ENCODE data around the gene RRP1B. TPM values are rescaled to one million over a fixed set of nuclear protein-coding genes. Genes with fewer than 3 reads are reported as not detected.
A peak's percentile ranks its signal among the peaks of the same experiment; 100 is the strongest.

Gene RRP1B
- polyA plus RNA-seq, 2 of the 4 experiments (the other 2 are of a cell fraction), result 32.5 TPM

- TF ChIP-seq, protein P1, sequence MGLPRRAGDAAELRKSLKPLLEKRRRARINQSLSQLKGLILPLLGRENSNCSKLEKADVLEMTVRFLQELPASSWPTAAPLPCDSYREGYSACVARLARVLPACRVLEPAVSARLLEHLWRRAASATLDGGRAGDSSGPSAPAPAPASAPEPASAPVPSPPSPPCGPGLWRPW (IDR thresholded peaks at IDR 0.05), result no peak
These were observed 2.9 kb downstream of the RRP1B start (continued) for GRCh38 chr21:43662286-43662685.

- FAIRE-seq (no peak), ATAC-seq (no peak), DNase-seq (ENCODE audit: low read depth in 1 of 2, low spot score in 1 of 2) (no peak)
- TF ChIP-seq HEYL (CRISPR knock-in tag; IDR thresholded peaks at IDR 0.05) (no peak), FOSB (CRISPR knock-in tag; IDR thresholded peaks at IDR 0.05) (no peak), NPAS2 (CRISPR knock-in tag; IDR thresholded peaks at IDR 0.05; ENCODE audit: borderline replicate concordance) (no peak)
- TF ChIP-seq, protein P2, sequence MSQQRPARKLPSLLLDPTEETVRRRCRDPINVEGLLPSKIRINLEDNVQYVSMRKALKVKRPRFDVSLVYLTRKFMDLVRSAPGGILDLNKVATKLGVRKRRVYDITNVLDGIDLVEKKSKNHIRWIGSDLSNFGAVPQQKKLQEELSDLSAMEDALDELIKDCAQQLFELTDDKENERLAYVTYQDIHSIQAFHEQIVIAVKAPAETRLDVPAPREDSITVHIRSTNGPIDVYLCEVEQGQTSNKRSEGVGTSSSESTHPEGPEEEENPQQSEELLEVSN (IDR thresholded peaks at IDR 0.05; ENCODE audit: borderline replicate concordance, low read depth), result no peak
- Histone ChIP-seq H3K9me3 (peaks cover 2% of the 10 kb centered on the region; the same call in 1 of the 3 replicates), H3K4me1 (peaks cover 28% of the 10 kb centered on the region; the same call in 2 of the 3 replicates), H3K4me2 (no peak overlapping the region), H3K4me3 (no peak overlapping the region), H3K27ac (no peak overlapping the region)
- ChIA-PET POLR2A (no interaction called here), CTCF (no interaction called here)
- WGBS (ENCODE audit: missing lambda C conversion rate), result 91% methylated on average over 9 of the region's 9 CpGs
These were observed 3.7 kb downstream of the RRP1B start for GRCh38 chr21:43663033-43663432.

DNA sequence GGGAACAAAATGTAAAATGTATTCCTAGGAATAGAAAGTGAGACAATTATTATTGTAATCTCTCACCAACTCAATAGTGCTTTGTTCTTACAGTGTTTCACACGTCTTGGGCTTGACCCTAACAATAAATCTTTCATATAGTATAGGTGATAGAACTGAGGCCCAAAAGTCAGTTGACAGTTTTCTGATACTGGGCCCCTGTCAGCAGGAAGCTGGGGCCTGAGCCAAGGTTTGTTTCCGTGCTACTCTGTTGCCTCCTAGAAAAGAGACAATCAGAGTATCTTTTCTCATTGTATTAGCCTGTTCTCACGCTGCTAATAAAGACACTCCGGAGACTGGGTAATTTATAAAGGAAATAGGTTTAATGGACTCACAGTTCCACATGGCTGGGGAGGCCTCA is 5.0 kb downstream of the RRP1B start:
- TF ChIP-seq TFCP2L1 (CRISPR knock-in tag; IDR thresholded peaks at IDR 0.05) (no peak), NR3C1 (IDR thresholded peaks at IDR 0.05) (no peak), FOSB (CRISPR knock-in tag; IDR thresholded peaks at IDR 0.05) (no peak), RCOR1 (IDR thresholded peaks at IDR 0.05; ENCODE audit: low read depth, low read length) (no peak), NFE2L2 (conservative IDR thresholded peaks at IDR 0.05; ENCODE audit: low read length) (no peak), BHLHE40 (IDR thresholded peaks at IDR 0.05; ENCODE audit: low read depth, low read length) (no peak), RARB (CRISPR knock-in tag; IDR thresholded peaks at IDR 0.05) (no peak), SREBF2 (IDR thresholded peaks at IDR 0.05) (no peak), RNF2 (IDR thresholded peaks at IDR 0.05; ENCODE audit: borderline replicate concordance, low read depth) (no peak), HEYL (CRISPR knock-in tag; IDR thresholded peaks at IDR 0.05) (no peak)
- TF ChIP-seq, protein P3, sequence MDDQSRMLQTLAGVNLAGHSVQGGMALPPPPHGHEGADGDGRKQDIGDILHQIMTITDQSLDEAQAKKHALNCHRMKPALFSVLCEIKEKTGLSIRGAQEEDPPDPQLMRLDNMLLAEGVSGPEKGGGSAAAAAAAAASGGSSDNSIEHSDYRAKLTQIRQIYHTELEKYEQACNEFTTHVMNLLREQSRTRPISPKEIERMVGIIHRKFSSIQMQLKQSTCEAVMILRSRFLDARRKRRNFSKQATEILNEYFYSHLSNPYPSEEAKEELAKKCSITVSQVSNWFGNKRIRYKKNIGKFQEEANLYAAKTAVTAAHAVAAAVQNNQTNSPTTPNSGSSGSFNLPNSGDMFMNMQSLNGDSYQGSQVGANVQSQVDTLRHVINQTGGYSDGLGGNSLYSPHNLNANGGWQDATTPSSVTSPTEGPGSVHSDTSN (IDR thresholded peaks at IDR 0.05), result no peak
- H3K9me3 ChIP-seq, result peaks cover 2% of the 10 kb centered on the region; the same call in 1 of the 3 replicates
- DNase-seq (ENCODE audit: low read depth in 1 of 2, low spot score in 1 of 2) (no peak), FAIRE-seq (no peak), ATAC-seq (no peak)
- 66% methylated on average over 4 of the region's 4 CpGs for WGBS (ENCODE audit: missing lambda C conversion rate)
- ChIA-PET POLR2A (no interaction called here), CTCF (no interaction called here)
- H3K4me1 ChIP-seq, result peaks cover 22% of the 10 kb centered on the region; the same call in 2 of the 3 replicates
- H3K4me2 ChIP-seq, result no peak overlapping the region
- no peak overlapping the region for H3K4me3 ChIP-seq
- H3K27ac ChIP-seq, result no peak overlapping the region

GRCh38 chr21:43665879-43666278 is 6.5 kb downstream of the RRP1B start:
- Histone ChIP-seq H3K4me3 (no peak overlapping the region), H3K9me3 (peaks cover 2% of the 10 kb centered on the region; the same call in 1 of the 3 replicates), H3K27ac (no peak overlapping the region), H3K4me2 (no peak overlapping the region), H3K4me1 (peaks cover 20% of the 10 kb centered on the region; the same call in 2 of the 3 replicates)
- ChIA-PET CTCF (interaction anchor here (0.7 kb wide), 1 partner anchor 87 kb away, joined by 3 read pairs; no protein-coding TSS in a partner anchor), POLR2A (no interaction called here)
- FAIRE-seq (no peak), ATAC-seq (no peak), DNase-seq (ENCODE audit: low read depth in 1 of 2, low spot score in 1 of 2) (no peak)
- TF ChIP-seq RCOR1 (IDR thresholded peaks at IDR 0.05; ENCODE audit: low read depth, low read length), result no peak
- no peak for TF ChIP-seq CBX2 (IDR thresholded peaks at IDR 0.05; ENCODE audit: borderline replicate concordance, low read depth)
- peak; percentile 47 for TF ChIP-seq MAFK (IDR thresholded peaks at IDR 0.05; ENCODE audit: partially characterized antibody)
- WGBS (ENCODE audit: missing lambda C conversion rate), result 98% methylated on average over 4 of the region's 4 CpGs
